ENCODE measurements around the gene MED15.

MED15 gene

DNA sequence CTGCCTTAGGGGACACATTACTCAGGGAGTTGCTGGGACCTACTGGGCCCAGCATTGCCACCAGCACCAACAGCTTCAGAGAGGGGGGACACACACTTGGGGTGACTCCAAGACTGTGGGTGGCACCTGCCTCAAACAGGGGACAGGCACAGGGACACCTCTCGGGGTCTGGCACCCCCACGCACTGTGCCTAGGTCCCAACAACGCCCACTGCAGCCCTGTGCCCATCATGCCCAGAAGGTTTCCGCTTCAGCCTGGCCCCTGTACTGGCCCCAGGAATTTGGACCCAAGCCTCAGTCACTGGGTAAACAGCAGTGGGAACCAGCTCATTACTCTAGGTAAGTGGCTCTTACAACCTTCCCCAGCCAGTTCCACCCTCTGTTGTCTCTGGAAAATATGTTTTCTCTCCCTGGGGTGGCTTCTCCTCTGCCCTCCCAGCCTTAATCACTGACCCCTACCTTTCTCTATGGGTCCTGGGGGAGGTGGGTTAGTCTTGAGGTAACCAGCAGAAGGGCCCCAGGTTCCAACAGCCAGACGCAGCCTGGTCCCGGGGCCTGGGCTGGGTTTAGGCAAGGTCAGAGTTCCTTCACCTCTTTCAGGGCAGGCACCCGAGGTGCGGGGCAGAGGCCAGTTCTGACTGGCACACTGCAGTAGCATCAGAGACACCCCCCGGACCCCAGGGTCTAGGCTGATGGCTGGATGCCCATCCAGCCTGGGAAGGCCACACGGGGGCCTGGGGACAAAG lies 123.6 kb downstream of the MED15 start:
- DNase-seq: no peak

- DNase-seq: no peak
Measured at GRCh38 chr22:20632082-20632481, 124.7 kb downstream of the MED15 start.

- DNase-seq: no peak
Measured at GRCh38 chr22:20632518-20632917, 125.1 kb downstream of the MED15 start.

DNA sequence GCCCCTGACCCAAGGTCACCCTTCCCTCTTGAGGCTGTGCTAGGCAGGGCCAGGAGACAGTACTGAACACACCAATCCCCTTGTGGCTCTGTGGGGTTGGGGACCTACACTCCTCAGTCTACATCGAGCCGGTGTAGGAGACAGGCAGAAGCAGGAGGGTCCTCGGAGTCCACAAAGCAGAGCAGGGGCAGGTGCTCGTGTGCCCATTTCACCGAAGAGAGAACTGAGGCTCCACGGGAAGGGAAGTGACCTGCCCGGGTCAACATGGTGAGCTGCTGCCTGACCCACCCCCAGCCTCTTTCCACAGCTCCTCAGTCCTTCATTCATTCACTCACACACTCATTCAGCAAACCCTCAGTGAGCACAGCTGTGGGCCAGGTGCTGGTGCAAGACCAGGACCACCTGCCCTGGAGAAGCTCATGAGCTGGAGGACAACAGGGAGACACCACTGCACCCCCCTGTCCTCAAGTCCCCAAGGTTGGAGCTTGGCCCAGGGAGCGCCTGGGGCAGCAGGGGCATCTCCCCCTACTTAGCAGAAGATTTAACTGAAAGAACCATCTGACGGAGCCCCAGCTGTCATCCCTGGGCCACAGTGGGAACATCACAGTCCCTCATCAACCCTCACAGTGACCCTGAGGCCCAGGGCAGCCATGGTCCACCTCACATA lies 127.3 kb downstream of the MED15 start:
- no peak for DNase-seq

DNA sequence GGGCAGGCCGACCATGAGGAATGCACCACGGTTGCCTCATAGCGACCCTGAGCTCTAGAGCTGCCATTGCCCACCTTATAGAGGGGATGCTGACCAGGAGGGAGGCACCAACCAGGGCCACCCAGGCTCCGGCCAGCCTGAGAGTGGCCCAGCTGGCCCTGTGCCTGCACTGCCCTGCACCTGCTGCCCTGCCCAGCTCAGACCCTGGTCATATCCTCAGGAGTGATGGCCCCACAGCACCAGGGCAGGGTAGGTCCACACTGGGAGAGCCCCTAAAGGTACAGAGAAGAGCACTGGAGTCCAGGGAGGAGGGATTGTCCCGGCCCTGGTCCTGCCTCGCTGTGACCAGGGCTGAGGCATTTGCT lies 127.8 kb downstream of the MED15 start:
- no peak for DNase-seq

DNA sequence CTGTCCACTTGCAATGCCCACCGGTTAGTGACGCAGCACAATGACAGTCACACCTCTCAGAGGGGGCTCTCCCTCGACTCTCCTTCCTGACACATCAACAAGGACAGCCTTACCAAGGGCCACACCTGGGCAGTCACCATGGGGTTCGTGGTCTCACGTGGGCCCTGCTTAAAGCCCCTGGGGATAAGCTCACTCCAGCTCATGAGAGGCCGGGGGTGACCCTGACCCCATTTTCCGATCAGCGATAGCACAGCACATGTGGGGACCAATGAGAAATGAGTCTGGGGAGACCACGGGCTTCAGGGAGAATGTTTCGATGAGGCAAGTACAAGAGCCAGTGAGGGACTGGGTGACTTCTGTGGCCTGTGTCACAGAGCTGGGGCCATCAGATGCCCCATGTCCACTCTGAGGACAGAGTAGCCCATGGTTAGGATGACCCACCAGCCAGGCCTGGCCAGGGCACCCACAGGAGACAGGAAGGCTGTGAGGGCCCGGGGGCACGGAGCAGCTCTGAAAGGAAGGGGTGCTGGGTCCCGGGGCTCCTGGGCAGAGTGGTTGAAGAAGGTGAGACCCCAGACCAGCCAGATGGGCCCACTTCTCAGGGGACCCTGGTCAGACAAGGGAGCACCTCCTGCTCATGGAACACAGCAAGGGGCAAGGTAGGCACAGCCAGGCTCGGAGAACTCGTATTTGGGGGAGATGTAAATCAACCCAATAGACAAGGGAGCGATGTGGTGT lies 128.8 kb downstream of the MED15 start:
- DNase-seq: no peak

GRCh38 chr22:20636945-20637344 lies 129.5 kb downstream of the MED15 start:
- DNase-seq: no peak

All from activated naive CD4-positive, alpha-beta T cell treated with Interleukin-2 at 50 U/mL for 16 hours (primary cell).